ENCODE results near the gene SYF2. TPM values are rescaled to one million over a fixed set of nuclear protein-coding genes. Genes with fewer than 3 reads are reported as not detected.

The SYF2 gene
- polyA plus RNA-seq, 2 of the 4 experiments (the other 2 are of a cell fraction): 38.6 to 39.7 TPM

DNA sequence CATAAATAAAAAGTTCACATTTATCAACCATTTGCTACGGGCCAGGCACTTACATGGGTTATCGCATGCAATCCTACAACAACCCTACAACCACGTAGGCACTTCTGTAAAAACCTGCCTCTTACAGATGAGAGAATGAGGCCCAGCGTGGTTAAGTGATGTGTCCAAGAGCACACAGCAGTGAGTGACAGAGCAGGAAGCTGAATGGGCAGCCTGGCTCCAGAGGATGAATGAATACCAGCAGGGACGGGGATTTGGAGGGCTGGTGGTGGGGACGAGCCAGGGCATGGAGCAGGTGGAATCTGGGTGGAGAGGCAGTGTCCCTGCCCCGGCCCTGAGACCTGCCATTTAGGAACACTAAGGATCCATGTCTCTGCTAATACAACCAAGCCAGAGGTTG lies 35.5 kb downstream of the SYF2 start:
- no peak for ATAC-seq
- DNase-seq (ENCODE audit: low read depth in 1 of 2, low spot score in 1 of 2): no peak
- WGBS (ENCODE audit: missing lambda C conversion rate): 83% methylated on average over 7 of the region's 7 CpGs
- Histone ChIP-seq H3K4me2 (no peak overlapping the region), H3K4me1 (no peaks in the 10 kb centered on the region), H3K27ac (no peak overlapping the region), H3K4me3 (no peak overlapping the region), H3K9me3 (no peaks in the 10 kb centered on the region)
- no peak for TF ChIP-seq KDM1A (IDR thresholded peaks at IDR 0.05; ENCODE audit: low read depth)
- no peak for TF ChIP-seq BHLHE40 (IDR thresholded peaks at IDR 0.05; ENCODE audit: low read depth, low read length)
- no peak for TF ChIP-seq MAZ (IDR thresholded peaks at IDR 0.05; ENCODE audit: borderline replicate concordance, low read depth, low read length)
- TF ChIP-seq ZNF302 (CRISPR knock-in tag; IDR thresholded peaks at IDR 0.05): no peak
- no peak for TF ChIP-seq HOXB13 (CRISPR knock-in tag; IDR thresholded peaks at IDR 0.05; ENCODE audit: low read depth)
- TF ChIP-seq RNF2 (IDR thresholded peaks at IDR 0.05; ENCODE audit: borderline replicate concordance, low read depth): no peak
- TF ChIP-seq, protein P1, sequence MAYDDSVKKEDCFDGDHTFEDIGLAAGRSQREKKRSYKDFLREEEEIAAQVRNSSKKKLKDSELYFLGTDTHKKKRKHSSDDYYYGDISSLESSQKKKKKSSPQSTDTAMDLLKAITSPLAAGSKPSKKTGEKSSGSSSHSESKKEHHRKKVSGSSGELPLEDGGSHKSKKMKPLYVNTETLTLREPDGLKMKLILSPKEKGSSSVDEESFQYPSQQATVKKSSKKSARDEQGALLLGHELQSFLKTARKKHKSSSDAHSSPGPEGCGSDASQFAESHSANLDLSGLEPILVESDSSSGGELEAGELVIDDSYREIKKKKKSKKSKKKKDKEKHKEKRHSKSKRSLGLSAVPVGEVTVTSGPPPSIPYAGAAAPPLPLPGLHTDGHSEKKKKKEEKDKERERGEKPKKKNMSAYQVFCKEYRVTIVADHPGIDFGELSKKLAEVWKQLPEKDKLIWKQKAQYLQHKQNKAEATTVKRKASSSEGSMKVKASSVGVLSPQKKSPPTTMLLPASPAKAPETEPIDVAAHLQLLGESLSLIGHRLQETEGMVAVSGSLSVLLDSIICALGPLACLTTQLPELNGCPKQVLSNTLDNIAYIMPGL (CRISPR knock-in tag; IDR thresholded peaks at IDR 0.05; ENCODE audit: borderline replicate concordance): no peak
- TF ChIP-seq MAX (IDR thresholded peaks at IDR 0.05): no peak
- TF ChIP-seq NFE2L2 (conservative IDR thresholded peaks at IDR 0.05; ENCODE audit: low read length): no peak
- TF ChIP-seq CBX8 (IDR thresholded peaks at IDR 0.05): no peak
- TF ChIP-seq CBX2 (IDR thresholded peaks at IDR 0.05; ENCODE audit: borderline replicate concordance, low read depth): no peak
- TF ChIP-seq TFCP2L1 (CRISPR knock-in tag; IDR thresholded peaks at IDR 0.05): no peak
- POLR2A ChIA-PET: no interaction called here
- CTCF ChIA-PET: interaction anchor here (0.6 to 3.1 kb wide), 3 partner anchors 8 to 349 kb away, joined by 3 to 19 read pairs (median 5); no protein-coding TSS in a partner anchor
- no peak for FAIRE-seq

GRCh38 chr1:25195835-25196234 lies 36.5 kb downstream of the SYF2 start:
- Histone ChIP-seq H3K4me3 (no peak overlapping the region), H3K9me3 (no peaks in the 10 kb centered on the region), H3K4me1 (no peaks in the 10 kb centered on the region), H3K4me2 (no peak overlapping the region), H3K27ac (no peak overlapping the region)
- TF ChIP-seq ZFP36 (IDR thresholded peaks at IDR 0.05; ENCODE audit: borderline replicate concordance, partially characterized antibody) (no peak), NFE2L2 (conservative IDR thresholded peaks at IDR 0.05; ENCODE audit: low read length) (no peak), BHLHE40 (IDR thresholded peaks at IDR 0.05; ENCODE audit: low read depth, low read length) (no peak)
- CTCF ChIA-PET: interaction anchor here (1.4 to 3.1 kb wide), 2 partner anchors 9 to 345 kb away, joined by 8 to 19 read pairs; no protein-coding TSS in a partner anchor
- POLR2A ChIA-PET: no interaction called here
- DNase-seq (ENCODE audit: low read depth in 1 of 2, low spot score in 1 of 2): no peak
- 66% methylated on average over 4 of the region's 6 CpGs for WGBS (ENCODE audit: missing lambda C conversion rate)
- FAIRE-seq: no peak
- no peak for ATAC-seq

GRCh38 chr1:25194572-25195020 lies 37.7 kb downstream of the SYF2 start:
- ATAC-seq: no peak

More at GRCh38 chr1:25194572-25195020, 37.7 kb downstream of the SYF2 start:
- no peak overlapping the region for H3K4me2 ChIP-seq
- no peak overlapping the region for H3K27ac ChIP-seq
- ChIA-PET CTCF (interaction anchor here (1.4 to 3.1 kb wide), 2 partner anchors 10 to 344 kb away, joined by 8 to 19 read pairs; no protein-coding TSS in a partner anchor), POLR2A (no interaction called here)
- no peak overlapping the region for H3K4me3 ChIP-seq
- H3K9me3 ChIP-seq: no peaks in the 10 kb centered on the region
- TF ChIP-seq, protein P2, sequence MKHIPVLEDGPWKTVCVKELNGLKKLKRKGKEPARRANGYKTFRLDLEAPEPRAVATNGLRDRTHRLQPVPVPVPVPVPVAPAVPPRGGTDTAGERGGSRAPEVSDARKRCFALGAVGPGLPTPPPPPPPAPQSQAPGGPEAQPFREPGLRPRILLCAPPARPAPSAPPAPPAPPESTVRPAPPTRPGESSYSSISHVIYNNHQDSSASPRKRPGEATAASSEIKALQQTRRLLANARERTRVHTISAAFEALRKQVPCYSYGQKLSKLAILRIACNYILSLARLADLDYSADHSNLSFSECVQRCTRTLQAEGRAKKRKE (CRISPR knock-in tag; IDR thresholded peaks at IDR 0.05; ENCODE audit: low read depth): no peak
- TF ChIP-seq ZNF302 (CRISPR knock-in tag; IDR thresholded peaks at IDR 0.05) (no peak), FOXS1 (CRISPR knock-in tag; IDR thresholded peaks at IDR 0.05) (no peak), ZFP36 (IDR thresholded peaks at IDR 0.05; ENCODE audit: borderline replicate concordance, partially characterized antibody) (no peak), ZC3H11A (IDR thresholded peaks at IDR 0.05) (no peak), ELK1 (IDR thresholded peaks at IDR 0.05; ENCODE audit: low read depth, low read length) (no peak), RAD21 (conservative IDR thresholded peaks at IDR 0.05 in 1 of 2, IDR thresholded peaks at IDR 0.05 in 1 of 2) (no peak), SMC3 (IDR thresholded peaks at IDR 0.05) (no peak), FOSL2 (IDR thresholded peaks at IDR 0.05) (no peak), FOSL2 (CRISPR knock-in tag; IDR thresholded peaks at IDR 0.05) (no peak), PHF8 (IDR thresholded peaks at IDR 0.05; ENCODE audit: borderline replicate concordance, low read depth) (no peak), HDAC2 (IDR thresholded peaks at IDR 0.05) (no peak), E2F6 (IDR thresholded peaks at IDR 0.05; ENCODE audit: borderline replicate concordance, low read depth) (no peak)
- TF ChIP-seq, protein P3, sequence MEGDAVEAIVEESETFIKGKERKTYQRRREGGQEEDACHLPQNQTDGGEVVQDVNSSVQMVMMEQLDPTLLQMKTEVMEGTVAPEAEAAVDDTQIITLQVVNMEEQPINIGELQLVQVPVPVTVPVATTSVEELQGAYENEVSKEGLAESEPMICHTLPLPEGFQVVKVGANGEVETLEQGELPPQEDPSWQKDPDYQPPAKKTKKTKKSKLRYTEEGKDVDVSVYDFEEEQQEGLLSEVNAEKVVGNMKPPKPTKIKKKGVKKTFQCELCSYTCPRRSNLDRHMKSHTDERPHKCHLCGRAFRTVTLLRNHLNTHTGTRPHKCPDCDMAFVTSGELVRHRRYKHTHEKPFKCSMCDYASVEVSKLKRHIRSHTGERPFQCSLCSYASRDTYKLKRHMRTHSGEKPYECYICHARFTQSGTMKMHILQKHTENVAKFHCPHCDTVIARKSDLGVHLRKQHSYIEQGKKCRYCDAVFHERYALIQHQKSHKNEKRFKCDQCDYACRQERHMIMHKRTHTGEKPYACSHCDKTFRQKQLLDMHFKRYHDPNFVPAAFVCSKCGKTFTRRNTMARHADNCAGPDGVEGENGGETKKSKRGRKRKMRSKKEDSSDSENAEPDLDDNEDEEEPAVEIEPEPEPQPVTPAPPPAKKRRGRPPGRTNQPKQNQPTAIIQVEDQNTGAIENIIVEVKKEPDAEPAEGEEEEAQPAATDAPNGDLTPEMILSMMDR (IDR thresholded peaks at IDR 0.05): no peak
- TF ChIP-seq, protein P4, sequence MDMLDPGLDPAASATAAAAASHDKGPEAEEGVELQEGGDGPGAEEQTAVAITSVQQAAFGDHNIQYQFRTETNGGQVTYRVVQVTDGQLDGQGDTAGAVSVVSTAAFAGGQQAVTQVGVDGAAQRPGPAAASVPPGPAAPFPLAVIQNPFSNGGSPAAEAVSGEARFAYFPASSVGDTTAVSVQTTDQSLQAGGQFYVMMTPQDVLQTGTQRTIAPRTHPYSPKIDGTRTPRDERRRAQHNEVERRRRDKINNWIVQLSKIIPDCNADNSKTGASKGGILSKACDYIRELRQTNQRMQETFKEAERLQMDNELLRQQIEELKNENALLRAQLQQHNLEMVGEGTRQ (IDR thresholded peaks at IDR 0.05): no peak
- H3K4me1 ChIP-seq: no peaks in the 10 kb centered on the region
- no peak for FAIRE-seq
- WGBS (ENCODE audit: missing lambda C conversion rate): 81% methylated on average over 6 of the region's 17 CpGs
- DNase-seq (ENCODE audit: low read depth in 1 of 2, low spot score in 1 of 2): no peak

Data from A549 (cell line).